ENCODE measurements around the gene TTC28.

The TTC28 gene

DNA sequence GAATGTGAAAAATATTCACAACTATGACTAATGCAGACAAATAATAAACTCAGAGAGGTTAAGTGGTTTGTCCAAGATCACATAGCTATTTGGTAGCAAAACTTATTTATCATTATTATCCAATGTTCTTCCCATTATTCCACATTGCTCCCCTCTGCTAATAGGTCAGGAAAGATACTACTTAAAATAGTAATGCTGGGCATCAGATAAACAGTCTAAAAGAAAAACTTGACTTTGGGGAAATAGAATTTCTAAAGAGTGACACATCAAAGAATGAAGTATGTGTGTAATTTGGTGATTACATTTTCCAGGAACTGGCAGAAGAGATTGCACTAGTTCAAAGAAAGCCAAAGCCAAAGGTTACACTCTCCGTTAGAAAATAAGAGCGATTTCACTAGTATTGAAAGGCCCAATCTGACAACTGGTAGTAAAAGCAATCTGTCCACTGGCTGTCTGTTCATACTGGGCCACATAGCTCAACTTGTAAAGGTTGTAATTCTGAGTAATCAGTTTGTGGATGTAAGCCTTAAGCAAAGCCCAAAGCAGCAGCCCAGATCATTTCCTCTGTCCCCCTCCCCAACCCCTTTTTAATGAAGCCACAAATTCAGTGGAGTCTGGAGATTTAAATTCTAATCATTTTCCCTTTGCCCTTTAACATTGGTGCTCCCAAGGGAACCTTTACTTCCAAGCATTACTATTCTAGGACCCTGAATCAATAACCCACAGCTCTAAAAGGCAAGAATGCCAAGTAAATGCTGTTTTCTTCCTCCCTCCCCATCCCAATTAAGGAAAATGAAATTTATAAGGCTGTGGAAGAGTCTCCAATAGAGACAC lies 283.5 kb downstream of the TTC28 start:
- DNase-seq (ENCODE audit: low read depth) = no peak
- H3K4me3 ChIP-seq (ENCODE audit: low read depth, low read length) = no peak overlapping the region
- TF ChIP-seq, protein P1, sequence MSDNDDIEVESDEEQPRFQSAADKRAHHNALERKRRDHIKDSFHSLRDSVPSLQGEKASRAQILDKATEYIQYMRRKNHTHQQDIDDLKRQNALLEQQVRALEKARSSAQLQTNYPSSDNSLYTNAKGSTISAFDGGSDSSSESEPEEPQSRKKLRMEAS (IDR thresholded peaks at IDR 0.05; ENCODE audit: low read depth, low read length) = no peak

DNA sequence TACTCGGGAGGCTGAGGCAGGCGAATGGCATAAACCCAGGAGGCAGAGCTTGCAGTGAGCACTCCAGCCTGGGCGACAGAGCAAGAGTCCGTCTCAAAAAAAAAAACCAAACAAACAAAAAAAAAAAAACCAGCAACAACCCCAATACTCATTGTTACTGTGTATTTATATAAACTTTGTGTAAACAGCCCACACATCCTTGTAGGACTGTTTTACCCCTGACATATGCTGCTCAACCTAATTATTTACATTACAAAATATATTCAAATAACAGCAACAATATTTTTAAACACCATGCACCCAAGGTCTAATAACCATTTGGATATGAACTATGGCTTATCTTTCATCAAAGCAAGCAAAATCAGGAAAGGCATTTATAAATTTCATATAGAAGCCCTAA lies 284.1 kb downstream of the TTC28 start:
- DNase-seq (ENCODE audit: low read depth) = no peak
- H3K4me3 ChIP-seq (ENCODE audit: low read depth, low read length) = no peak overlapping the region
- TF ChIP-seq, protein P2, sequence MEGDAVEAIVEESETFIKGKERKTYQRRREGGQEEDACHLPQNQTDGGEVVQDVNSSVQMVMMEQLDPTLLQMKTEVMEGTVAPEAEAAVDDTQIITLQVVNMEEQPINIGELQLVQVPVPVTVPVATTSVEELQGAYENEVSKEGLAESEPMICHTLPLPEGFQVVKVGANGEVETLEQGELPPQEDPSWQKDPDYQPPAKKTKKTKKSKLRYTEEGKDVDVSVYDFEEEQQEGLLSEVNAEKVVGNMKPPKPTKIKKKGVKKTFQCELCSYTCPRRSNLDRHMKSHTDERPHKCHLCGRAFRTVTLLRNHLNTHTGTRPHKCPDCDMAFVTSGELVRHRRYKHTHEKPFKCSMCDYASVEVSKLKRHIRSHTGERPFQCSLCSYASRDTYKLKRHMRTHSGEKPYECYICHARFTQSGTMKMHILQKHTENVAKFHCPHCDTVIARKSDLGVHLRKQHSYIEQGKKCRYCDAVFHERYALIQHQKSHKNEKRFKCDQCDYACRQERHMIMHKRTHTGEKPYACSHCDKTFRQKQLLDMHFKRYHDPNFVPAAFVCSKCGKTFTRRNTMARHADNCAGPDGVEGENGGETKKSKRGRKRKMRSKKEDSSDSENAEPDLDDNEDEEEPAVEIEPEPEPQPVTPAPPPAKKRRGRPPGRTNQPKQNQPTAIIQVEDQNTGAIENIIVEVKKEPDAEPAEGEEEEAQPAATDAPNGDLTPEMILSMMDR (IDR thresholded peaks at IDR 0.05; ENCODE audit: low read depth, low read length) = no peak
- TF ChIP-seq POLR2A (IDR thresholded peaks at IDR 0.05; ENCODE audit: extremely low read depth, insufficient read length) = no peak
- TF ChIP-seq, protein P1 (IDR thresholded peaks at IDR 0.05; ENCODE audit: low read depth, low read length) = no peak
- TF ChIP-seq MYC (IDR thresholded peaks at IDR 0.05; ENCODE audit: low read depth, low read length) = no peak

DNA sequence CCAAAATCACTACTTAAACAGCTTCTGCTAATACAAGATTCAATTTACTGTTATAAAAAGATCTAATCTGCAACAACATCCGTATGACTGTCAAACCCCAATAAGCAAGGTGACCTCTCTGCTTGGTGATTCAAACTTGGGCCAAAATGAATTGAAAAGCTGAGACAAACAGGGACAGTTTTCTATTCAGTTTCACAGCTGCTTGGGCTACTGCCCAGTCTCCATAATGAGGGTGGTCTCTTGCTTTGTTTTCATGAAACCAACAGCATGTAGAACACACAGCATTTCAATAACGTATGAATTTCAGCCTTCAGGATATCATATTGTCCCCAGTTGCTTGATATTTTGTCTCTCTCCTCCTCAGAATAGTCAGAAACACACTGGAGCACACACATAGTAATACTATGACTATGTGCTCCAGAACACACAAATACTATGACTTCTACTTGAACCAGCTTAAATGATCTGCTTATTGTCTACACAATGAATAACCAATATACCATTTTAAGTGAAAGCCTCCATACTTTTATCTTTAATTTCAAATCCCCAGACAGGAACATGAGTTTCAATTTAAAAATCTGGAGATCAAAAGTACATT lies 285.0 kb downstream of the TTC28 start:
- H3K4me3 ChIP-seq (ENCODE audit: low read depth, low read length) = no peak overlapping the region
- TF ChIP-seq, protein P1 (IDR thresholded peaks at IDR 0.05; ENCODE audit: low read depth, low read length) = no peak
- TF ChIP-seq MYC (IDR thresholded peaks at IDR 0.05; ENCODE audit: low read depth, low read length) = no peak
- TF ChIP-seq, protein P2 (IDR thresholded peaks at IDR 0.05; ENCODE audit: low read depth, low read length) = no peak
- no peak for TF ChIP-seq POLR2A (IDR thresholded peaks at IDR 0.05; ENCODE audit: extremely low read depth, insufficient read length)
- no peak for DNase-seq (ENCODE audit: low read depth)

DNA sequence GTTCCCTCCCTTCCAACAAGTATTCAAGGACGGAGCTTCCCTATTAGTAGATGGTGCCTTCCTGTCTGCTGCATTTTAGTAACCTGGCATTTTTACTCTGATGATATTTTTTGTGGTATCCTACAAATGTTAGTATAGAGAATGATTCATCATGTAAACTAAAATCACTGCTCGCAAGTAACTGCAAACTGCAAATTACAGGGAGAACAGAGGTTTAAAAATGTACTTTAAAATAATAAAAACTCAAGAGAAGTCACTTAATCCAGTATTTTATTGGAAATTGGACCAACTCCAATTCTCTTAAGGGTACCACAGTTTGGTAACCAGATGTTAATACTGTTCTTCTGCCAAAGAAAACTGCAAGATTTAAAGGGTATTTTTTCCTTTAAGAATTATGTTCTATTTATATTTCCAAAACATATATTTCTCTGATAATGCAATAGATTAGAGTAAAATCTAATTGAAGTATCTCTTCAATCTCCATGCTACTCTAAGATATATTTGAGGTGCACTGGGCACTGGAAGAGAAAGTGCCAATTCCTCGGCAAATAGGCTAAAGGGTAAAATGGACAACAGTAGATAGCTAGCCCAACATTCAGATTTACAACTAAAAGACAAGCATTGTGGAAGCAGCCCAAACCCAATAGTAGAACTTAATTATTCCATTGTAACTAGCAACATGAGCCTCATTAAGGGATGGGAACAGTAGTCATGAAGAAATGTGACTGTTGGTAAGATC lies 298.0 kb downstream of the TTC28 start:
- no peak for DNase-seq (ENCODE audit: low read depth)
- no peak overlapping the region for H3K4me3 ChIP-seq (ENCODE audit: low read depth, low read length)
- TF ChIP-seq MYC (IDR thresholded peaks at IDR 0.05; ENCODE audit: low read depth, low read length) = no peak
- TF ChIP-seq, protein P2 (IDR thresholded peaks at IDR 0.05; ENCODE audit: low read depth, low read length) = no peak
- TF ChIP-seq, protein P1 (IDR thresholded peaks at IDR 0.05; ENCODE audit: low read depth, low read length) = no peak
- TF ChIP-seq POLR2A (IDR thresholded peaks at IDR 0.05; ENCODE audit: extremely low read depth, insufficient read length) = no peak

DNA sequence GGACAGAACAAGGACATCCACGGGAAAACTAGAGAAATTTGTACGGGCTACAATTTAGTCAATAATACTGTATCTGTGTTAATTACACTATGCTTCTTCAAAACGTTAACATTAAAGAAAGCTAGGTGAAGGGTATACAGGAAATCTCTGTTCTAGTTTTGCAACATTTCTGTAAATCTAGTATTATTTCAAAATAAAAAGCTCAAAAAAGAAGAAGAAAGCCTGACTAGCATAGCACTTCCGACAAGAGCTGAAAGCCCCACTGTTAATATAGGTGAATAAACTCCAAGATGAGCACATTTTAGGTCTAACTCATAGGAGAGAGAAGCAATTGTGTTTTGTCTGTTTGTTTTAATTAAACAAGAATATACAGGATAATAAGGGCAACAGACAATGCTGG lies 299.7 kb downstream of the TTC28 start:
- TF ChIP-seq, protein P1 (IDR thresholded peaks at IDR 0.05; ENCODE audit: low read depth, low read length) = no peak
- TF ChIP-seq, protein P2 (IDR thresholded peaks at IDR 0.05; ENCODE audit: low read depth, low read length) = no peak
- TF ChIP-seq MYC (IDR thresholded peaks at IDR 0.05; ENCODE audit: low read depth, low read length) (no peak), POLR2A (IDR thresholded peaks at IDR 0.05; ENCODE audit: extremely low read depth, insufficient read length) (no peak)
- no peak for DNase-seq (ENCODE audit: low read depth)
- H3K4me3 ChIP-seq (ENCODE audit: low read depth, low read length) = no peak overlapping the region

Data from NB4 (cell line).